Neural cell (in vitro differentiated cells): ENCODE data around the gene ACY1. TPM values are rescaled to one million over a fixed set of nuclear protein-coding genes. Genes with fewer than 3 reads are reported as not detected.

Experiments used
- H2AFZ ChIP-seq: fragments of 200-600, 300-800 bp; sonication (generic), shearing (Covaris generic); 2 replicates; pipeline ENCODE4 v1.6.0; 2014; ENCODE audit warnings: low read depth, mild to moderate bottlenecking, antibody characterized with exemption, low read length, moderate library complexity
- H3F3A ChIP-seq: fragments of 200-600 bp; shearing (Covaris generic); 2 replicates; pipeline ENCODE4 v1.6.1; 2016; ENCODE audit warnings: mild to moderate bottlenecking, moderate library complexity, mixed read lengths, antibody characterized with exemption, low read length; ENCODE audit not compliant: insufficient read depth, poor library complexity, severe bottlenecking
- H3K27ac ChIP-seq: fragments of 200-600, 300-800 bp; sonication (generic), shearing (Covaris generic); 2 replicates; pipeline ENCODE4 v1.5.1; 2014; ENCODE audit warnings: mild to moderate bottlenecking, low read length, moderate library complexity
- H3K27me3 ChIP-seq: fragments of 300-800, 200-600 bp; sonication (generic), shearing (Covaris generic); 2 replicates; pipeline ENCODE4 v1.6.0; 2014; ENCODE audit warnings: mild to moderate bottlenecking, low read depth, low read length, moderate library complexity; ENCODE audit not compliant: insufficient read depth
- H3K36me3 ChIP-seq: fragments of 300-800, 200-600 bp; sonication (generic), shearing (Covaris generic); 2 replicates; pipeline ENCODE4 v1.5.1; 2014; ENCODE audit warnings: mild to moderate bottlenecking, antibody characterized with exemption, low read length, moderate library complexity; ENCODE audit not compliant: insufficient read depth
- H3K4me2 ChIP-seq: fragments of 300-800, 200-600 bp; sonication (generic), shearing (Covaris generic); 2 replicates; pipeline ENCODE4 v1.6.0; 2014; ENCODE audit warnings: mild to moderate bottlenecking, low read length
- H3K4me3 ChIP-seq: fragments of 300-800, 200-600 bp; sonication (generic), shearing (Covaris generic); 2 replicates; pipeline ENCODE4 v1.5.1; 2014; ENCODE audit warnings: mild to moderate bottlenecking, low read length, moderate library complexity
- H3K79me2 ChIP-seq: fragments of 200-600 bp; shearing (Covaris generic); replicated peaks from 2 replicates; pipeline ENCODE4 v1.6.0; 2014; ENCODE audit warnings: mild to moderate bottlenecking, low read length, moderate library complexity; ENCODE audit not compliant: insufficient read depth
- H3K9ac ChIP-seq: fragments of 300-800, 200-600 bp; sonication (generic), shearing (Covaris generic); 2 replicates; pipeline ENCODE4 v1.6.1; 2016; ENCODE audit warnings: mild to moderate bottlenecking, low read length, mixed read lengths
- H3K9me2 ChIP-seq: fragments of 200-600 bp; shearing (Covaris generic); 2 replicates; pipeline ENCODE4 v1.6.1; 2016; ENCODE audit warnings: mild to moderate bottlenecking, low read length, mixed read lengths; ENCODE audit not compliant: insufficient read depth
- H3K9me3 ChIP-seq: fragments of 200-600, 300-800 bp; sonication (generic), shearing (Covaris generic); 2 replicates; pipeline ENCODE4 v1.6.1; 2016; ENCODE audit warnings: mild to moderate bottlenecking, mixed run types, low read length, moderate library complexity, mixed read lengths
- H4K20me1 ChIP-seq: fragments of 200-600 bp; shearing (Covaris generic); 2 replicates; pipeline ENCODE4 v1.6.1; 2016; ENCODE audit warnings: mild to moderate bottlenecking, mixed run types; ENCODE audit not compliant: insufficient read depth
- CTCF ChIP-seq: fragments of 450-650 bp; IDR thresholded peaks from 2 replicates; pipeline ENCODE4 v1.5.1; 2014; ENCODE audit warnings: antibody characterized with exemption, mild to moderate bottlenecking, moderate library complexity; ENCODE audit not compliant: poor library complexity, severe bottlenecking
- EP300 ChIP-seq: fragments of 450-650 bp; conservative IDR thresholded peaks from 2 replicates; pipeline ENCODE4 v1.6.1; 2014; ENCODE audit warnings: antibody characterized with exemption, mild to moderate bottlenecking, moderate library complexity; ENCODE audit not compliant: poor library complexity, severe bottlenecking
- EZH2 ChIP-seq: fragments of 200-600, 300-800 bp; shearing (Covaris generic), sonication (generic); IDR thresholded peaks from 2 replicates; pipeline ENCODE4 v1.6.1; 2014; ENCODE audit warnings: antibody characterized with exemption, low read length, borderline replicate concordance, mild to moderate bottlenecking; ENCODE audit not compliant: insufficient read depth, poor library complexity, severe bottlenecking
- MXI1 ChIP-seq: fragments of 450-650 bp; conservative IDR thresholded peaks from 2 replicates; pipeline ENCODE4 v1.6.1; 2014; ENCODE audit warnings: antibody characterized with exemption, mild to moderate bottlenecking; ENCODE audit not compliant: poor library complexity, severe bottlenecking
- POLR2AphosphoS5 ChIP-seq: IDR thresholded peaks from 2 replicates; pipeline ENCODE4 v1.6.1; 2012
- RAD21 ChIP-seq: fragments of 450-650 bp; conservative IDR thresholded peaks from 2 replicates; pipeline ENCODE4 v1.6.1; 2014; ENCODE audit warnings: antibody characterized with exemption, mild to moderate bottlenecking, moderate library complexity
- REST ChIP-seq: IDR thresholded peaks from 2 replicates; pipeline ENCODE4 v1.6.1; 2012; ENCODE audit warnings: borderline replicate concordance
- SMC3 ChIP-seq: fragments of 450-650 bp; conservative IDR thresholded peaks from 2 replicates; pipeline ENCODE4 v1.6.1; 2014; ENCODE audit warnings: antibody characterized with exemption, mild to moderate bottlenecking, moderate library complexity; ENCODE audit not compliant: poor library complexity
- TAF1 ChIP-seq: IDR thresholded peaks from 2 replicates; pipeline ENCODE4 v1.6.1; 2012; ENCODE audit warnings: low read depth
- polyA plus RNA-seq: library from polyadenylated mRNA; depleted of rRNA; stranded (reverse); fragments of >200 nt; gene quantifications from 2 replicates; pipeline ENCODE4 v1.2.3, GENCODE V29; 2014
- small RNA-seq, 3 experiments: library from RNA; depleted of rRNA; stranded (forward); fragments of <200 nt; gene quantifications; one replicate each; pipeline ENCODE3, GENCODE V24; 2012

Gene ACY1
- polyA plus RNA-seq, 1 donor from 2014 or later, result 14.4 TPM

- Histone ChIP-seq H3K27me3 (no peaks in the 10 kb centered on the region), H3F3A (no peaks in the 10 kb centered on the region), H3K79me2 (no peaks in the 10 kb centered on the region), H3K9me2 (no peaks in the 10 kb centered on the region), H3K36me3 (no peaks in the 10 kb centered on the region), H3K4me3 (no peak overlapping the region), H2AFZ (no peak overlapping the region), H3K4me2 (no peak overlapping the region), H3K9me3 (no peaks in the 10 kb centered on the region), H4K20me1 (no peaks in the 10 kb centered on the region), H3K27ac (no peak overlapping the region), H3K9ac (no peak overlapping the region)
- TF ChIP-seq MXI1, result no peak
- no peak for TF ChIP-seq EZH2
- no peak for TF ChIP-seq REST
- TF ChIP-seq POLR2AphosphoS5, result no peak
- no peak for TF ChIP-seq RAD21
- no peak for TF ChIP-seq TAF1
- TF ChIP-seq EP300, result no peak
- no peak for TF ChIP-seq CTCF
- TF ChIP-seq SMC3, result no peak
Measured at GRCh38 chr3:52038227-52038626, 54.9 kb downstream of the ACY1 start.

Small RNA genes lying within 50 kb of the gene (small RNA-seq; reads per million reads assigned to genes)
- 0 reads per million in 3 experiments for gene AC115284.1

Other genes with a start within 250 kb of the ACY1 start
- gene IQCF6, start 204.3 kb upstream of the ACY1 start, polyA plus RNA-seq, result not detected in 2 replicates
- gene IQCF2, start 121.9 kb upstream of the ACY1 start, polyA plus RNA-seq, result not detected in 2 replicates
- gene IQCF5, start 107.9 kb upstream of the ACY1 start, polyA plus RNA-seq, result not detected in 2 replicates
- not detected in 2 replicates for gene IQCF1, start 80.2 kb upstream of the ACY1 start, polyA plus RNA-seq
- 26.8 and 26.9 TPM in 2 replicates for gene RRP9, start 41.6 kb upstream of the ACY1 start, polyA plus RNA-seq
- gene PARP3, start 41.2 kb upstream of the ACY1 start, polyA plus RNA-seq, result 5.3 and 5.6 TPM in 2 replicates
- not detected in 2 replicates for gene GPR62, start 28.2 kb upstream of the ACY1 start, polyA plus RNA-seq
- gene PCBP4, start 16.1 kb upstream of the ACY1 start, polyA plus RNA-seq, result 251 and 327 TPM in 2 replicates
- 0.50 and 0.81 TPM in 2 replicates for gene ABHD14B, start 9.5 kb upstream of the ACY1 start, polyA plus RNA-seq
- gene ABHD14A, start 8.5 kb upstream of the ACY1 start, polyA plus RNA-seq, result 57.8 and 75.8 TPM in 2 replicates
- 846 and 977 TPM in 2 replicates for gene RPL29, start 12.4 kb downstream of the ACY1 start, polyA plus RNA-seq
- gene DUSP7, start 73.0 kb downstream of the ACY1 start, polyA plus RNA-seq, result 8.5 and 9.3 TPM in 2 replicates
- gene POC1A, start 170.9 kb downstream of the ACY1 start, polyA plus RNA-seq, result 0.96 and 1.3 TPM in 2 replicates
- 66.0 and 66.7 TPM in 2 replicates for gene ALAS1, start 214.6 kb downstream of the ACY1 start, polyA plus RNA-seq
- not detected in 2 replicates for gene TLR9, start 242.1 kb downstream of the ACY1 start, polyA plus RNA-seq